ENCODE measurements around the gene LBHD1.

GRCh38 chr11:62669420-62670161 is 2.5 kb downstream of the LBHD1 start:
- no peak for TF ChIP-seq CTCF (IDR thresholded peaks at IDR 0.05)
- TF ChIP-seq POLR2A (IDR thresholded peaks at IDR 0.05), result no peak
- TF ChIP-seq POLR2AphosphoS5 (IDR thresholded peaks at IDR 0.05), result no peak

All from transverse colon (tissue), 4 donors.